Right lobe of liver (tissue), 6 donors: ENCODE measurements around the gene ACVR1. TPM values are rescaled to one million over a fixed set of nuclear protein-coding genes. Genes with fewer than 3 reads are reported as not detected.

ENCODE experiments used
- ATAC-seq, 4 donors: fragments of 200-7000 bp; cut with Tn5 transposase; one replicate each; pipeline ENCODE4 v1.9.1; 2020; ENCODE audit warnings: mild to moderate bottlenecking in 4 of 4, moderate library complexity in 4 of 4
- DNase-seq, 3 donors: peaks; one replicate each; pipeline ENCODE4 v3.0.0-alpha.2; 2020
- H3K27ac ChIP-seq, 3 donors: fragments of 200-600 bp; one replicate each; pipeline ENCODE4 v1.8.0; 2022
- H3K27me3 ChIP-seq, 2 donors: fragments of 200-600 bp; one replicate each; pipeline ENCODE4 v1.8.0; 2022
- H3K36me3 ChIP-seq, 4 donors: fragments of 200-600 bp; sonication (generic) in 1 of 4; one replicate each; pipeline versions ENCODE4 v1.5.1 to v1.8.0; 2017 to 2022; ENCODE audit warnings: control low read depth in 1 of 4
- H3K4me1 ChIP-seq, 4 donors: fragments of 200-600 bp; sonication (generic) in 1 of 4; one replicate each; pipeline versions ENCODE4 v1.5.1 to v1.8.0; 2017 to 2022; ENCODE audit warnings: control low read depth in 1 of 4
- H3K4me3 ChIP-seq, 3 donors: fragments of 200-600 bp; one replicate each; pipeline ENCODE4 v1.8.0; 2022
- H3K9me3 ChIP-seq, 4 donors: fragments of 200-600 bp; sonication (generic) in 1 of 4; one replicate each; pipeline versions ENCODE4 v1.5.1 to v1.8.0; 2017 to 2022; ENCODE audit warnings: control low read depth in 1 of 4
- CTCF ChIP-seq, 4 donors: fragments of 200-600 bp in 3 of 4; fragments of 450-650 bp in 1 of 4; IDR thresholded peaks; one replicate each; pipeline versions ENCODE4 v1.5.1 to v1.8.0; 2016 to 2022; ENCODE audit warnings: antibody characterized with exemption in 4 of 4, mild to moderate bottlenecking in 2 of 4
- POLR2A ChIP-seq: fragments of 450-650 bp; IDR thresholded peaks from one replicate; pipeline ENCODE4 v1.6.1; 2017; ENCODE audit warnings: antibody characterized with exemption, mild to moderate bottlenecking
- WGBS: methylation state at CpG from one replicate; pipeline ENCODE4 v1.1.6; 2018; ENCODE audit warnings: low coverage, low lambda C conversion rate; ENCODE audit not compliant: insufficient coverage; ENCODE audit errors: missing lambda C conversion rate; 5-methylcytosine and 5-hydroxymethylcytosine counted together
- intact Hi-C, 2 donors: fragments of 100-400 bp; cut with DNase I; formaldehyde crosslinking; loops; one replicate each; pipeline versions ENCODE4 v1.11.2 to v1.14.1; 2022
- total RNA-seq, 6 experiments: library from RNA; depleted of rRNA in 2 of 6; stranded (reverse); fragments of >200 nt in 2 of 6; fragmentation: NEBNext Ultra II Directional in 3 of 6; extraction: Animal tissue kit (Norgen Biotek cat#: 25700) in 3 of 6; gene quantifications; one replicate each; pipeline versions ENCODE4 v1.1.0 to v1.2.4, GENCODE V29; 2016 to 2023
- donor health status: DM: no; HTN: yes; CAD: no.
- donor health status: DM: no; HTN: no; CAD: no.
- donor health status: DM: no; HTN: no; CAD: no.
- donor health status: DM: no; HTN: yes; CAD: no.
- donor health status: DM: no; HTN: yes; CAD: no.

The ACVR1 gene
- total RNA-seq, 6 experiments from 2014 or later = 10.9 to 25.1 (median 14.6) TPM

- H3K4me3 ChIP-seq = no peak overlapping the region
- peaks cover 0 to 20% (median 6%) of the 10 kb centered on the region in 4 donors for H3K4me1 ChIP-seq
- no peaks in the 10 kb centered on the region for H3K27me3 ChIP-seq
- TF ChIP-seq POLR2A (no peak), CTCF (IDR thresholded peaks at IDR 0.05) (no peak)
- DNase-seq (no peak), ATAC-seq (no peak)
- H3K36me3 ChIP-seq = no peaks in the 10 kb centered on the region
- 83% methylated on average over 3 of the region's 3 CpGs for WGBS
- no peaks in the 10 kb centered on the region for H3K9me3 ChIP-seq
- H3K27ac ChIP-seq = no peak overlapping the region
- intact Hi-C loops = no loop called here
These were observed 70.6 kb downstream of the ACVR1 start for GRCh38 chr2:157805519-157805918.

GRCh38 chr2:157804355-157804754, 71.8 kb downstream of the ACVR1 start:
- H3K4me3 ChIP-seq = no peak overlapping the region
- no peaks in the 10 kb centered on the region for H3K27me3 ChIP-seq
- DNase-seq (no peak), ATAC-seq (no peak)
- H3K27ac ChIP-seq = no peak overlapping the region
- TF ChIP-seq CTCF (IDR thresholded peaks at IDR 0.05) = no peak
- no peak for TF ChIP-seq POLR2A
- H3K36me3 ChIP-seq = peaks cover 0 to 3% (median 0%) of the 10 kb centered on the region in 4 donors
- intact Hi-C loops = no loop called here
- no peaks in the 10 kb centered on the region for H3K9me3 ChIP-seq
- 93% methylated on average over 5 of the region's 5 CpGs for WGBS
- peaks cover 0 to 9% (median 3%) of the 10 kb centered on the region in 4 donors for H3K4me1 ChIP-seq

GRCh38 chr2:157803952-157804351, 72.2 kb downstream of the ACVR1 start:
- DNase-seq = no peak
- no peaks in the 10 kb centered on the region for H3K9me3 ChIP-seq
- 97% methylated on average over 3 of the region's 3 CpGs for WGBS

GRCh38 chr2:157803476-157803875, 72.7 kb downstream of the ACVR1 start:
- TF ChIP-seq POLR2A = no peak
- no peak for TF ChIP-seq CTCF (IDR thresholded peaks at IDR 0.05)
- ATAC-seq (no peak), DNase-seq (no peak)
- H3K4me3 ChIP-seq = no peak overlapping the region
- no peaks in the 10 kb centered on the region for H3K9me3 ChIP-seq
- no peak overlapping the region for H3K27ac ChIP-seq
- no peaks in the 10 kb centered on the region for H3K27me3 ChIP-seq
- intact Hi-C loops = no loop called here
- H3K4me1 ChIP-seq = peaks cover 0 to 2% (median 0%) of the 10 kb centered on the region in 4 donors
- peaks cover 0 to 12% (median 0%) of the 10 kb centered on the region in 4 donors for H3K36me3 ChIP-seq
- 86% methylated on average over 4 of the region's 4 CpGs for WGBS

More at GRCh38 chr2:157803952-157804351, 72.2 kb downstream of the ACVR1 start:
- Histone ChIP-seq H3K4me1 (peaks cover 0 to 7% (median 1%) of the 10 kb centered on the region in 4 donors), H3K4me3 (no peak overlapping the region), H3K27me3 (no peaks in the 10 kb centered on the region), H3K36me3 (peaks cover 0 to 8% (median 0%) of the 10 kb centered on the region in 4 donors), H3K27ac (no peak overlapping the region)
- intact Hi-C loops = no loop called here
- ATAC-seq = no peak
- no peak for TF ChIP-seq CTCF (IDR thresholded peaks at IDR 0.05)
- no peak for TF ChIP-seq POLR2A
